HepG2 (cell line): ENCODE measurements around the gene RASSF7. TPM values are rescaled to one million over a fixed set of nuclear protein-coding genes. Genes with fewer than 3 reads are reported as not detected.

Source experiments
- AKNA ChIP-seq: sonication (generic); formaldehyde crosslinking; IDR thresholded peaks from 2 replicates; pipeline ENCODE4 v1.4.0; 2020; ENCODE audit warnings: missing genetic modification reagents, borderline replicate concordance
- ARNT2 ChIP-seq: sonication (generic); formaldehyde crosslinking; IDR thresholded peaks from 2 replicates; pipeline ENCODE4 v1.8.0; 2022; ENCODE audit warnings: mild to moderate bottlenecking, low read depth, missing genetic modification reagents, moderate library complexity
- BHLHE40 ChIP-seq: IDR thresholded peaks from 2 replicates; pipeline ENCODE4 v1.6.1; 2011; ENCODE audit warnings: low read length, improper control_type of control experiment
- GATA4 ChIP-seq: sonication (generic); IDR thresholded peaks from 2 replicates; pipeline ENCODE4 v1.6.1; 2016; ENCODE audit warnings: antibody characterized with exemption, low read depth, borderline replicate concordance
- GLI4 ChIP-seq: sonication (generic); formaldehyde crosslinking; IDR thresholded peaks from 2 replicates; pipeline ENCODE4 v1.5.1; 2020; ENCODE audit warnings: missing genetic modification reagents, mild to moderate bottlenecking, moderate library complexity, borderline replicate concordance
- HINFP ChIP-seq: sonication (generic); formaldehyde crosslinking; IDR thresholded peaks from 2 replicates; pipeline ENCODE4 v1.4.0; 2020; ENCODE audit warnings: low read depth, mild to moderate bottlenecking, missing genetic modification reagents
- KDM5A ChIP-seq: fragments of 200-600 bp; sonication (generic); IDR thresholded peaks from 2 replicates; pipeline ENCODE4 v1.7.0; 2018; ENCODE audit warnings: antibody characterized with exemption, mild to moderate bottlenecking, low read length, borderline replicate concordance
- KLF6 ChIP-seq: IDR thresholded peaks from 2 replicates; pipeline ENCODE4 v1.8.0; 2016; ENCODE audit warnings: missing biosample characterization, missing genetic modification reagents
- NCOA1 ChIP-seq: sonication (generic); formaldehyde crosslinking; IDR thresholded peaks from 2 replicates; pipeline ENCODE4 v1.9.0; 2021; ENCODE audit warnings: missing genetic modification reagents
- PAWR ChIP-seq: sonication (generic); formaldehyde crosslinking; IDR thresholded peaks from 2 replicates; pipeline ENCODE4 v1.4.0; 2020; ENCODE audit warnings: missing genetic modification reagents, mild to moderate bottlenecking, borderline replicate concordance
- PPARG ChIP-seq: conservative IDR thresholded peaks from 2 replicates; pipeline ENCODE4 v1.6.1; 2016; ENCODE audit warnings: missing biosample characterization, missing genetic modification reagents
- TGIF2 ChIP-seq: IDR thresholded peaks from 2 replicates; pipeline ENCODE4 v1.6.1; 2016; ENCODE audit warnings: control low read depth, missing compliant biosample characterization
- ZBTB38 ChIP-seq: sonication (generic); formaldehyde crosslinking; IDR thresholded peaks from 2 replicates; pipeline ENCODE4 v1.5.1; 2020; ENCODE audit warnings: mild to moderate bottlenecking, missing genetic modification reagents
- ZKSCAN1 ChIP-seq: fragments of 150-350 bp; IDR thresholded peaks from 2 replicates; pipeline ENCODE4 v1.6.1; 2014; ENCODE audit warnings: low read length
- ZMAT5 ChIP-seq: sonication (generic); formaldehyde crosslinking; IDR thresholded peaks from 2 replicates; pipeline ENCODE4 v1.5.0; 2020; ENCODE audit warnings: mild to moderate bottlenecking, low read depth, missing genetic modification reagents, borderline replicate concordance
- ZNF343 ChIP-seq: sonication (generic); formaldehyde crosslinking; IDR thresholded peaks from 2 replicates; pipeline ENCODE4 v1.4.0; 2020; ENCODE audit warnings: mild to moderate bottlenecking, missing genetic modification reagents
- ZNF615 ChIP-seq: sonication (generic); formaldehyde crosslinking; IDR thresholded peaks from 2 replicates; pipeline ENCODE4 v1.5.0; 2020; ENCODE audit warnings: mild to moderate bottlenecking, missing genetic modification reagents, borderline replicate concordance
- ZNF691 ChIP-seq: sonication (generic); formaldehyde crosslinking; IDR thresholded peaks from 2 replicates; pipeline ENCODE4 v1.4.0; 2020; ENCODE audit warnings: missing genetic modification reagents, low read depth, mild to moderate bottlenecking, borderline replicate concordance
- ZNF772 ChIP-seq: sonication (generic); formaldehyde crosslinking; IDR thresholded peaks from 2 replicates; pipeline ENCODE4 v1.5.0; 2020; ENCODE audit warnings: mild to moderate bottlenecking, missing genetic modification reagents
- ZNF879 ChIP-seq: sonication (generic); formaldehyde crosslinking; IDR thresholded peaks from 2 replicates; pipeline ENCODE4 v1.8.1; 2023; ENCODE audit warnings: missing genetic modification reagents
- polyA plus RNA-seq, 8 experiments: library from polyadenylated mRNA; depleted of rRNA in 3 of 8; stranded (reverse) in 7 of 8; unstranded in 1 of 8; fragments of >200 nt; fragmentation: Illumina TruSeq in 4 of 8; extraction: Trizol in 4 of 8; gene quantifications; 2 replicates each; pipeline versions ENCODE4 v1.2.1 to v1.2.3, GENCODE V29; 2011 to 2016; ENCODE audit warnings: low read depth in 4 of 8, missing spikeins in 1 of 8, mixed read lengths in 1 of 8; ENCODE audit not compliant: insufficient read depth in 1 of 8
- total RNA-seq, 5 experiments: library from RNA; depleted of rRNA; stranded (reverse); fragments of >200 nt; fragmentation: Illumina TruSeq; extraction: Trizol; gene quantifications; 2 replicates each; pipeline ENCODE4 v1.2.3, GENCODE V29; 2016; ENCODE audit warnings: low read depth in 1 of 5
- TF ChIP-seq, protein P1 (sequence below): sonication (generic); formaldehyde crosslinking; conservative IDR thresholded peaks from 2 replicates; pipeline ENCODE4 v1.8.0; 2022; ENCODE audit warnings: low read depth, missing genetic modification reagents

The RASSF7 gene
- total and polyA plus RNA-seq, 2 of the 13 experiments (the other 11 are each of a cell fraction or from before 2014, with no cell fraction given): 20.2 to 28.6 TPM

DNA sequence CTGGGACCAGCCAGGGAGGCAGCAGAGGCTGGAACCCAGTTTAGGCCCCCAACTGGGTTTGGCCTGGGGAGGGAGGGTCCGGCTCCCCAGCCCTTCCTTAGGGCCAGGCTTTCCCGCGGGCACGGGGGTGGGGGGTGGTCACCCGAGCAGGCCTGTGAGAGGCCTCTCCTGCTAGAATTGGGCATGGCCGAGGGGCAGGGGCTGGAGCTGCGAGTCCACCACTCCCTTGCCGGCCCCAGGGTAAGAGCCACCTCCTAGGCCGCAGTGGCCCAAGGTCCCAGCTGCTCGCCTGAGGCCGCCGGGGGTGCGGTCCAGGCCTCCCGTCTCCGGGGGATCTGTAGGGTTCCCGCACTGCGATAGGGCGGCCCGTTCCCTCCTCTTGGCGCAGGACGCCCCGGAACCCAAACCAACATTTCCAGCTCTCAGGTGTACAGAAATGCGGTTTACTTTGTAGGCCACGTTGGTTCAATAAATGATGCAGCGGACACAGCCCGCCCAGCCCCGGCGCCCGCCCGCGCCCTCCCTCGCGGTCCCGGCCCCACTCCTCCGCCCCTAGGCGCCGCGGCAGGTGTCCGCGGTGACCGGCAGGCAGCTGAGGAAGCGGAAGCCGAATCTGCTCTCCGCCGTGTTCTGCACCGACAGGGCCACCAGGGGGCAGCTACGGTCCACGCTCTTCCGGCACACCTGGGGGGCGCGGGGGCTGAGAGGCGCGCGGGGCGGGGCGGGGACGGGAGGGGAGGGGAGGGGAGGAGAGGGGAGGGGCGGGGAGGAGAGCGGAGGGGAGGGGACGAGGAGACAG lies 6.1 kb upstream of the RASSF7 start (continued):
- TF ChIP-seq AKNA (CRISPR knock-in tag) (no peak), PAWR (CRISPR knock-in tag) (no peak), ZNF343 (CRISPR knock-in tag) (no peak), TGIF2 (CRISPR knock-in tag) (peak; percentile 31; the same call in 1 of the 2 replicates), ZKSCAN1 (no peak), GATA4 (no peak), ZBTB38 (CRISPR knock-in tag) (peak; percentile 52; the same call in 1 of the 2 replicates), NCOA1 (CRISPR knock-in tag) (no peak), ZNF879 (CRISPR knock-in tag) (no peak), ZNF691 (CRISPR knock-in tag) (0 out of 2 replicates have a peak, but pooled peaks have one; percentile 40), HINFP (no peak), KLF6 (CRISPR knock-in tag) (no peak), ZNF772 (CRISPR knock-in tag) (no peak), ARNT2 (CRISPR knock-in tag) (no peak), ZMAT5 (CRISPR knock-in tag) (no peak), KDM5A (no peak), PPARG (CRISPR knock-in tag) (no peak), GLI4 (CRISPR knock-in tag) (no peak), BHLHE40 (no peak), ZNF615 (CRISPR knock-in tag) (no peak)
- TF ChIP-seq, protein P1, sequence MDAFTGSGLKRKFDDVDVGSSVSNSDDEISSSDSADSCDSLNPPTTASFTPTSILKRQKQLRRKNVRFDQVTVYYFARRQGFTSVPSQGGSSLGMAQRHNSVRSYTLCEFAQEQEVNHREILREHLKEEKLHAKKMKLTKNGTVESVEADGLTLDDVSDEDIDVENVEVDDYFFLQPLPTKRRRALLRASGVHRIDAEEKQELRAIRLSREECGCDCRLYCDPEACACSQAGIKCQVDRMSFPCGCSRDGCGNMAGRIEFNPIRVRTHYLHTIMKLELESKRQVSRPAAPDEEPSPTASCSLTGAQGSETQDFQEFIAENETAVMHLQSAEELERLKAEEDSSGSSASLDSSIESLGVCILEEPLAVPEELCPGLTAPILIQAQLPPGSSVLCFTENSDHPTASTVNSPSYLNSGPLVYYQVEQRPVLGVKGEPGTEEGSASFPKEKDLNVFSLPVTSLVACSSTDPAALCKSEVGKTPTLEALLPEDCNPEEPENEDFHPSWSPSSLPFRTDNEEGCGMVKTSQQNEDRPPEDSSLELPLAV (CRISPR knock-in tag): no peak
